ENCODE measurements around the gene ANKRD44. TPM values are rescaled to one million over a fixed set of nuclear protein-coding genes. Genes with fewer than 3 reads are reported as not detected.

The ANKRD44 gene
- total and polyA plus RNA-seq, 2 of the 8 experiments (the other 6 are each of a cell fraction or from before 2014, with no cell fraction given): 1.2 to 1.3 TPM

DNA sequence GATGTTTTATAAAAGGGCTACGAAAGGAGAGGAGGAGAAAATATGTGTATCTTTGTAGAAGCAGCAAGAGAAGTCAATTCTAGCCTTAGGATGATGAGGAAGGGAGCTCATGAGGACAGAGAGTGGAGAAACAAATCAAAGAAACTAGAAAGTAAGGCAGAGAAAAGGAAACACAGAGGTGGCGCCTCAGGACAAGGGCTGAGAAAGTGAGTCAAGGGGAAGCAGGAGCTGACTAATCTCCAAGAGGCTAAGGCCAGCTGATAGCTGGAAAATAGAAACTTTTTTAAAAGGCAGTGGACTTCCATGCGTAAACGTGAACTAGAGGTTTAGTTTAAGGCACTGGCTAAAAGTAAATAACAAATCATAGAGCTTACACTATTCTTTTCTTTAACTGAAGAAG is 173.3 kb downstream of the ANKRD44 start (continued):
- TF ChIP-seq RNF2 (IDR thresholded peaks at IDR 0.05; ENCODE audit: borderline replicate concordance, low read depth, low read length, missing control alignments, poor library complexity, severe bottlenecking): no peak
- TF ChIP-seq E2F6 (IDR thresholded peaks at IDR 0.05): no peak
- TF ChIP-seq POU5F1 (IDR thresholded peaks at IDR 0.05; ENCODE audit: low read depth, low read length): no peak

All from H1 (cell line).